ENCODE results near the gene NDUFV3.

Gene NDUFV3

GRCh38 chr21:42858957-42859890 is 33.9 kb upstream of the NDUFV3 start:
- no peak for TF ChIP-seq CTCF (IDR thresholded peaks at IDR 0.05; ENCODE audit: extremely low read depth, missing control alignments)

GRCh38 chr21:42859891-42860230 is 33.2 kb upstream of the NDUFV3 start:
- no peak for TF ChIP-seq CTCF (IDR thresholded peaks at IDR 0.05; ENCODE audit: extremely low read depth, missing control alignments)
- no peak for DNase-seq (ENCODE audit: low spot score)

More at GRCh38 chr21:42858957-42859890, 33.9 kb upstream of the NDUFV3 start:
- no peak for DNase-seq (ENCODE audit: low spot score)

- no peak for TF ChIP-seq CTCF (IDR thresholded peaks at IDR 0.05; ENCODE audit: extremely low read depth, missing control alignments)
- DNase-seq (ENCODE audit: low spot score) = no peak
These were observed 32.8 kb upstream of the NDUFV3 start for GRCh38 chr21:42860345-42860744.

GRCh38 chr21:42861311-42861847 is 31.7 kb upstream of the NDUFV3 start:
- TF ChIP-seq CTCF (IDR thresholded peaks at IDR 0.05; ENCODE audit: extremely low read depth, missing control alignments) = no peak
- no peak for DNase-seq (ENCODE audit: low spot score)

- TF ChIP-seq CTCF (IDR thresholded peaks at IDR 0.05; ENCODE audit: extremely low read depth, missing control alignments) = no peak
- no peak for DNase-seq (ENCODE audit: low spot score)
These were observed 31.2 kb upstream of the NDUFV3 start for GRCh38 chr21:42861848-42862400.

- DNase-seq (ENCODE audit: low spot score) = no peak
- TF ChIP-seq CTCF (IDR thresholded peaks at IDR 0.05; ENCODE audit: extremely low read depth, missing control alignments) = no peak
These were observed 30.2 kb upstream of the NDUFV3 start for GRCh38 chr21:42862774-42863503.

GRCh38 chr21:42863504-42863870 is 29.6 kb upstream of the NDUFV3 start:
- no peak for TF ChIP-seq CTCF (IDR thresholded peaks at IDR 0.05; ENCODE audit: extremely low read depth, missing control alignments)
- no peak for DNase-seq (ENCODE audit: low spot score)
